PC-3 (cell line): ENCODE data around the gene CDC42BPB. TPM values are rescaled to one million over a fixed set of nuclear protein-coding genes. Genes with fewer than 3 reads are reported as not detected.

Experiments used
- ATAC-seq: fragments of 200-7000 bp; cut with Tn5 transposase; 2 replicates; pipeline ENCODE4 v1.9.1; 2020; ENCODE audit warnings: mild to moderate bottlenecking, moderate library complexity
- BruUV-seq: library from RNA; stranded (reverse); fragments of 400-500 nt; replicated peaks from 2 replicates; lab custom pipeline; 2021; lab: Mats Ljungman, UMichigan
- CTCF ChIA-PET: fragments of 300-600 bp; sonication (Branson Sonifier 250); formaldehyde crosslinking; loops from one replicate; lab custom pipeline; 2022; ENCODE audit warnings: antibody characterized with exemption; lab: Charles Lee
- POLR2A ChIA-PET: fragments of 300-600 bp; sonication (Branson Sonifier 250); formaldehyde crosslinking; loops from one replicate; lab custom pipeline; 2022; ENCODE audit warnings: antibody characterized with exemption; ENCODE audit not compliant: unreplicated experiment; lab: Charles Lee
- DNase-seq: peaks from one replicate; pipeline ENCODE4 v3.0.0-alpha.2; 2015
- H2AFZ ChIP-seq: fragments of 300-600 bp; sonication (generic); 2 replicates; pipeline ENCODE4 v1.6.0; 2016; ENCODE audit warnings: antibody characterized with exemption, low read length
- H3F3A ChIP-seq: fragments of 300-600 bp; sonication (generic); one replicate; pipeline ENCODE4 v1.6.0; 2017; ENCODE audit warnings: antibody characterized with exemption, low read length, control low read depth, mild to moderate bottlenecking; ENCODE audit not compliant: unreplicated experiment
- H3K27ac ChIP-seq: fragments of 300-600 bp; sonication (generic); 2 replicates; pipeline ENCODE4 v1.5.1; 2016; ENCODE audit warnings: mild to moderate bottlenecking, low read length
- H3K27me3 ChIP-seq: fragments of 300-600 bp; sonication (generic); 2 replicates; pipeline ENCODE4 v1.6.1; 2016; ENCODE audit warnings: low read length, mixed read lengths
- H3K36me3 ChIP-seq: fragments of 300-600 bp; sonication (generic); 2 replicates; pipeline ENCODE4 v1.6.1; 2016; ENCODE audit warnings: low read depth, mixed run types, low read length, mixed read lengths
- H3K4me1 ChIP-seq: fragments of 300-600 bp; sonication (generic); 2 replicates; pipeline ENCODE4 v1.5.1; 2016; ENCODE audit warnings: low read length; ENCODE audit not compliant: insufficient read depth
- H3K4me2 ChIP-seq: fragments of 300-600 bp; sonication (generic); 2 replicates; pipeline ENCODE4 v1.6.0; 2016; ENCODE audit warnings: low read length
- H3K4me3 ChIP-seq: fragments of 300-600 bp; sonication (generic); 2 replicates; pipeline ENCODE4 v1.5.1; 2016; ENCODE audit warnings: mild to moderate bottlenecking, low read length, mixed read lengths
- H3K79me2 ChIP-seq: fragments of 300-600 bp; sonication (generic); 2 replicates; pipeline ENCODE4 v1.6.1; 2017; ENCODE audit warnings: low read length, mixed read lengths
- H3K9ac ChIP-seq: fragments of 300-600 bp; sonication (generic); 2 replicates; pipeline ENCODE4 v1.6.0; 2016; ENCODE audit warnings: mild to moderate bottlenecking, low read length
- H3K9me2 ChIP-seq: fragments of 300-600 bp; sonication (generic); replicated peaks from 2 replicates; pipeline ENCODE4 v1.6.1; 2016; ENCODE audit warnings: mixed run types, low read length, mixed read lengths
- H3K9me3 ChIP-seq: fragments of 300-600 bp; sonication (generic); 2 replicates; pipeline ENCODE4 v1.6.1; 2016; ENCODE audit warnings: low read length, mixed read lengths
- H4K20me1 ChIP-seq: fragments of 300-600 bp; sonication (generic); 2 replicates; pipeline ENCODE4 v1.6.1; 2016; ENCODE audit warnings: low read length, mixed read lengths
- EZH2 ChIP-seq: fragments of 300-600 bp; sonication (generic); IDR thresholded peaks from one replicate; pipeline ENCODE4 v1.6.1; 2017; ENCODE audit warnings: antibody characterized with exemption, mild to moderate bottlenecking, low read length; ENCODE audit not compliant: unreplicated experiment
- EZH2phosphoT487 ChIP-seq: fragments of 300-600 bp; sonication (generic); IDR thresholded peaks from 2 replicates; pipeline ENCODE4 v1.6.1; 2018; ENCODE audit warnings: mild to moderate bottlenecking, antibody characterized with exemption, low read length, borderline replicate concordance
- intact Hi-C: fragments of 100-400 bp; cut with micrococcal nuclease; formaldehyde crosslinking; loops from 2 replicates; pipeline ENCODE4 v1.9.0; 2023
- total RNA-seq: library from RNA; depleted of rRNA; stranded (reverse); fragments of >200 nt; gene quantifications from 2 replicates; pipeline ENCODE4 v1.2.3, GENCODE V29; 2014
- TF ChIP-seq, protein P1 (sequence below): fragments of 300-600 bp; sonication (generic); conservative IDR thresholded peaks from 2 replicates; pipeline ENCODE4 v1.5.1; 2017; ENCODE audit warnings: antibody characterized with exemption, low read depth, mild to moderate bottlenecking, low read length

The CDC42BPB gene
- total RNA-seq, 1 experiment from 2014 or later, result 73.0 TPM

DNA sequence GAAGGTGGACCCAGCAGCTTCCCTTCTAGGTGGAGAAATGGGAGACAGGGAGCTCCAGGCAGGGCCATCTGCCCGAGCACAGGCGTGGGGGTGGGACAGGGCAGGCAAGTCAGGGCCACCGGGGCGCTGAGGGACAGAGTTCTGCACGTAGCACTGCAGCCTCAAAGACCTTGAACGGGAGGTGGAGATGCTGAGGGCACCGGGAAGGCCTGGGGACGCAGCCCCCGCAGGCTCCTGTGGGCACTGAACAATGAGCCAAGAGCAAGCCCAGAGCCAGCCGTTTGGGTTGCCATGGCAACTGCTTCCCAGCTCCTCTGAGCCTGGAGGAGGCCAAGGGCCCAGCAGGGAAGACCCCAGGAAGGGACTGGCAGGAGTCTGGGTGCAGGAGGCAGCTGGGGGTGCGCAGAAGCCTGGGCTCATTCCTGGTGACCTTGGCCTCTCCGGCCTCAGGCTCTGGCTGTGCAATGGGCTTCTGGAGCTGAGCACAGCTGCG, 30.0 kb upstream of the CDC42BPB start:
- no peak for DNase-seq
- Histone ChIP-seq H4K20me1 (no peaks in the 10 kb centered on the region), H3K27ac (no peak overlapping the region), H2AFZ (no peak overlapping the region), H3K9me2 (no peaks in the 10 kb centered on the region), H3K4me1 (no peaks in the 10 kb centered on the region; the same call in 1 of the 2 replicates), H3K36me3 (no peaks in the 10 kb centered on the region), H3K79me2 (no peaks in the 10 kb centered on the region), H3F3A (no peaks in the 10 kb centered on the region), H3K4me2 (no peak overlapping the region), H3K4me3 (no peak overlapping the region), H3K9ac (no peak overlapping the region), H3K27me3 (no peaks in the 10 kb centered on the region), H3K9me3 (no peaks in the 10 kb centered on the region)
- no TSS peak for BruUV-seq
- ChIA-PET POLR2A (no interaction called here), CTCF (interaction anchor here (0.5 kb wide), 1 partner anchor 11 kb away, joined by 14 read pairs; no protein-coding TSS in a partner anchor)
- intact Hi-C loops, result no loop called here
- ATAC-seq, result no peak
- TF ChIP-seq EZH2phosphoT487 (no peak), EZH2 (no peak)
- TF ChIP-seq, protein P1, sequence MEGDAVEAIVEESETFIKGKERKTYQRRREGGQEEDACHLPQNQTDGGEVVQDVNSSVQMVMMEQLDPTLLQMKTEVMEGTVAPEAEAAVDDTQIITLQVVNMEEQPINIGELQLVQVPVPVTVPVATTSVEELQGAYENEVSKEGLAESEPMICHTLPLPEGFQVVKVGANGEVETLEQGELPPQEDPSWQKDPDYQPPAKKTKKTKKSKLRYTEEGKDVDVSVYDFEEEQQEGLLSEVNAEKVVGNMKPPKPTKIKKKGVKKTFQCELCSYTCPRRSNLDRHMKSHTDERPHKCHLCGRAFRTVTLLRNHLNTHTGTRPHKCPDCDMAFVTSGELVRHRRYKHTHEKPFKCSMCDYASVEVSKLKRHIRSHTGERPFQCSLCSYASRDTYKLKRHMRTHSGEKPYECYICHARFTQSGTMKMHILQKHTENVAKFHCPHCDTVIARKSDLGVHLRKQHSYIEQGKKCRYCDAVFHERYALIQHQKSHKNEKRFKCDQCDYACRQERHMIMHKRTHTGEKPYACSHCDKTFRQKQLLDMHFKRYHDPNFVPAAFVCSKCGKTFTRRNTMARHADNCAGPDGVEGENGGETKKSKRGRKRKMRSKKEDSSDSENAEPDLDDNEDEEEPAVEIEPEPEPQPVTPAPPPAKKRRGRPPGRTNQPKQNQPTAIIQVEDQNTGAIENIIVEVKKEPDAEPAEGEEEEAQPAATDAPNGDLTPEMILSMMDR, result no peak

DNA sequence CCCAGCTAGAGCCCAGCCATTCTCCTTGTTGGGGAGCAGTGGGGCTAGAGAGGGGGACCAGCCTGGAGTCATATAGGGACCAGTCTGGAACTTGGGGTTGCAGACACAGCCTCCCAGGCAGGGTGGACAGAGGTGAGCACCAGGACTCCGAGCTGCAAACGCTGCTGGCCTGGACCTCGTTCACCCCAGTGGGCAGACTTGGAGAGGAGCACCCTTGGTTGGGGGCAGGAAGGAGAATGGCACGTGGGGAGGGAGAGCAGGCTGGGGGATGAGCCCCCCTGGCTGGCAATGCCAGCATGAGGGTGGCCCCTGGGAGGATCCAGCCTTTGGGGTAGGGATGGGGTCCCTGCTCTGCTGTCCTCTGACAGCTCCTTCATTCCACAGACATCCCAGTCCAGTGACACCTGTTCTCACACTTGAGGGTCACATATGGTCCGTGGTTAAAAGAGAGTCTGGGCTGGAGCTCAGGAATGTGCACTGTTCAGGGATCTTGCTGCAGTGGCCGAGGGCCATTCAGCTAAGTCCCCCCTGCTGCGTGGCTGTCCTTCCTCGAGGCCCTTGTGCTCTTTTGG, 29.5 kb upstream of the CDC42BPB start:
- POLR2A ChIA-PET, result interaction anchor here (0.6 kb wide), 1 partner anchor 10 kb away, joined by 11 read pairs; no protein-coding TSS in a partner anchor
- ATAC-seq (no peak), DNase-seq (no peak)
- Histone ChIP-seq H4K20me1 (no peaks in the 10 kb centered on the region), H3F3A (no peaks in the 10 kb centered on the region), H3K4me2 (no peak overlapping the region), H3K9me2 (no peaks in the 10 kb centered on the region), H2AFZ (no peak overlapping the region), H3K9ac (no peak overlapping the region), H3K27ac (no peak overlapping the region), H3K4me3 (no peak overlapping the region), H3K4me1 (no peaks in the 10 kb centered on the region; the same call in 1 of the 2 replicates), H3K27me3 (no peaks in the 10 kb centered on the region), H3K9me3 (no peaks in the 10 kb centered on the region), H3K79me2 (no peaks in the 10 kb centered on the region), H3K36me3 (no peaks in the 10 kb centered on the region)
- CTCF ChIA-PET, result interaction anchor here (0.5 to 0.6 kb wide), 2 partner anchors 10 to 66 kb away, joined by 3 to 14 read pairs; no protein-coding TSS in a partner anchor
- no TSS peak for BruUV-seq
- TF ChIP-seq, protein P1, result no peak
- no peak for TF ChIP-seq EZH2
- no peak for TF ChIP-seq EZH2phosphoT487
- intact Hi-C loops, result no loop called here
